AG09309 (cell line): ENCODE results near the gene GPR15.
A peak's percentile ranks its signal among the peaks of the same experiment; 100 is the strongest.

Source experiments
- DNase-seq: peaks from one replicate; pipeline ENCODE4 v3.0.0-alpha.2; 2010; ENCODE audit warnings: low read depth
- H3K4me3 ChIP-seq: 2 replicates; pipeline ENCODE4 v1.5.1; 2011; ENCODE audit warnings: mild to moderate bottlenecking, low read depth, low read length, moderate library complexity; ENCODE audit not compliant: control insufficient read depth
- CTCF ChIP-seq: IDR thresholded peaks from 2 replicates; pipeline ENCODE4 v1.5.1; 2011; ENCODE audit warnings: mild to moderate bottlenecking, low read depth, low read length, inconsistent platforms; ENCODE audit not compliant: insufficient read depth, control insufficient read depth; ENCODE audit errors: missing control alignments

GPR15 gene

GRCh38 chr3:98561727-98562521 is 30.1 kb downstream of the GPR15 start:
- TF ChIP-seq CTCF = no peak
- no peak overlapping the region for H3K4me3 ChIP-seq
- DNase-seq = no peak

GRCh38 chr3:98563661-98564281 is 32.0 kb downstream of the GPR15 start:
- no peak for TF ChIP-seq CTCF

GRCh38 chr3:98564282-98565005 is 32.7 kb downstream of the GPR15 start:
- no peak for TF ChIP-seq CTCF
- no peak overlapping the region for H3K4me3 ChIP-seq
- no peak for DNase-seq

More at GRCh38 chr3:98563661-98564281, 32.0 kb downstream of the GPR15 start:
- no peak overlapping the region for H3K4me3 ChIP-seq
- peak; percentile 41 for DNase-seq

- H3K4me3 ChIP-seq = no peak overlapping the region
- no peak for TF ChIP-seq CTCF
- peak; percentile 16 for DNase-seq
Measured at GRCh38 chr3:98565237-98565643, 33.5 kb downstream of the GPR15 start.

- no peak for DNase-seq
- no peak overlapping the region for H3K4me3 ChIP-seq
- TF ChIP-seq CTCF = no peak
Measured at GRCh38 chr3:98565843-98566242, 34.1 kb downstream of the GPR15 start.

GRCh38 chr3:98567666-98568270 is 36.0 kb downstream of the GPR15 start:
- H3K4me3 ChIP-seq = no peak overlapping the region
- no peak for DNase-seq
- TF ChIP-seq CTCF = no peak
